ENCODE results near the gene XBP1.

DNA sequence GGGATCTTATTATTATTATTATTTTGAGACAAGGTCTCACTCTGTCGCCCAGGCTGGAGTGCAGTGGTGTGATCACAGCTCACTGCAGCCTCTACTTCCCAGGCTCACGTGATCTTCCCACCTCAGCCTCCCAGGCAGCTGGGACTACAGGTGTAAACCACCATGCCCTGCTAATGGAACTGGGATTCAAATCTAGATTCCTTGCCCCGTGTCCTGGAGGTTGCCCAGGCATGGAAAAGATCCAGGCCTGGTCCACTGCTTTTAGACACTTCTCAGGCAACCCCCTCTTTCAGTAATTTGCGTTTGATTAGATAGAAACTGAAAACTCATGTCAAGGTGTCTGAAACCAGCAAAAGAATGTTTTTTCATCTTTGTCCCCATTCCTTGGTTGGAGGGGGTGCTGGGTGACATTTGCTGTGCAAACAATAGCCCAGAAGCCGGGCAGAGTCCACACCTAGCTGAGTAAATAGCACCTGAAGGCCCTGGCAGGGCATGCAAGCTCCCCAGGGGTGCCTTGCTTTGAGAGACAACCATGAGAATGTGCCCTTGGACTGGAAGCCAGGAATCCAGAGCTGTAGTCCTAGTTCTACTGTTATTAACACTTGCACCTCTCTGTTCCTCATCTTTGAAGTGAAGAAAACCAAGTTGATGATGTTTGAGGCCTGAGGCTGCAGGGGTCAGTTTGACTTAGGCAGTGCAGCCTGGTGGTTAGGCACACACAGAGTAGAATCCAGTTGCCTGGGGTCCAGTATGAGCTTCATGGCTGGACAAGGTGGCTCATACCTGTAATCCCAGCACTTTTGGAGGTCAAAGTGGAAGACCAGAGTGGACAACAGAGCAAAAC, 19.1 kb upstream of the XBP1 start:
- TF ChIP-seq CTCF (IDR thresholded peaks at IDR 0.05), result no peak
- no peak for TF ChIP-seq EP300 (IDR thresholded peaks at IDR 0.05)
- TF ChIP-seq POLR2AphosphoS5 (IDR thresholded peaks at IDR 0.05), result peak in 1 of 3 donors; percentile 9
